Adipocyte (in vitro differentiated cells): Measurements from ENCODE around the gene ANKRD35.

ENCODE experiments used
- DNase-seq: peaks from one replicate; pipeline ENCODE4 v3.0.0-alpha.2; 2015; ENCODE audit warnings: low read depth
- H3K27me3 ChIP-seq: replicated peaks from 2 replicates; pipeline ENCODE4 v1.7.0; 2013; ENCODE audit warnings: mild to moderate bottlenecking, low read length, moderate library complexity; ENCODE audit not compliant: control insufficient read depth, insufficient read depth
- H3K36me3 ChIP-seq: 2 replicates; pipeline ENCODE4 v1.7.0; 2013; ENCODE audit warnings: low read length, mild to moderate bottlenecking, moderate library complexity; ENCODE audit not compliant: control insufficient read depth, insufficient read depth, severe bottlenecking
- H3K4me1 ChIP-seq: 2 replicates; pipeline ENCODE4 v1.7.0; 2013; ENCODE audit warnings: mild to moderate bottlenecking, low read length, moderate library complexity; ENCODE audit not compliant: control insufficient read depth, insufficient read depth
- H3K4me3 ChIP-seq: 2 replicates; pipeline ENCODE4 v1.7.0; 2013; ENCODE audit warnings: mild to moderate bottlenecking, low read length, moderate library complexity
- H3K9ac ChIP-seq: 2 replicates; pipeline ENCODE4 v1.7.0; 2013; ENCODE audit warnings: mild to moderate bottlenecking, low read length, moderate library complexity
- H3K9me3 ChIP-seq: 2 replicates; pipeline ENCODE4 v1.7.0; 2013; ENCODE audit warnings: mild to moderate bottlenecking, low read length, moderate library complexity; ENCODE audit not compliant: control insufficient read depth

The ANKRD35 gene

GRCh38 chr1:145871994-145872924, 13.4 kb downstream of the ANKRD35 start:
- Histone ChIP-seq H3K36me3 (peaks cover 6% of the 10 kb centered on the region), H3K4me1 (peaks cover 24% of the 10 kb centered on the region), H3K27me3 (no peaks in the 10 kb centered on the region), H3K4me3 (peak overlapping the region; percentile 83), H3K9me3 (no peaks in the 10 kb centered on the region), H3K9ac (peak overlapping the region; percentile 86)
- peak; percentile 39 for DNase-seq

- H3K4me1 ChIP-seq, result peaks cover 28% of the 10 kb centered on the region
- peaks cover 19% of the 10 kb centered on the region for H3K36me3 ChIP-seq
- H3K9ac ChIP-seq, result no peak overlapping the region
- no peak for DNase-seq
- H3K27me3 ChIP-seq, result no peaks in the 10 kb centered on the region
- H3K9me3 ChIP-seq, result no peaks in the 10 kb centered on the region
- H3K4me3 ChIP-seq, result no peak overlapping the region
These were observed 17.4 kb downstream of the ANKRD35 start for GRCh38 chr1:145868232-145868631.

- H3K9me3 ChIP-seq, result no peaks in the 10 kb centered on the region
- no peak overlapping the region for H3K9ac ChIP-seq
- peaks cover 19% of the 10 kb centered on the region for H3K36me3 ChIP-seq
- H3K4me3 ChIP-seq, result no peak overlapping the region
- no peak for DNase-seq
- H3K27me3 ChIP-seq, result no peaks in the 10 kb centered on the region
- peaks cover 15% of the 10 kb centered on the region for H3K4me1 ChIP-seq
These were observed 22.2 kb downstream of the ANKRD35 start for GRCh38 chr1:145863282-145864018.

GRCh38 chr1:145859491-145860023, 26.1 kb downstream of the ANKRD35 start:
- peak; percentile 96 for DNase-seq
- peaks cover 20% of the 10 kb centered on the region for H3K36me3 ChIP-seq
- peak overlapping the region; percentile 97 for H3K9ac ChIP-seq
- no peaks in the 10 kb centered on the region for H3K9me3 ChIP-seq
- H3K27me3 ChIP-seq, result no peaks in the 10 kb centered on the region
- peak overlapping the region; percentile 97 for H3K4me3 ChIP-seq
- peaks cover 26% of the 10 kb centered on the region for H3K4me1 ChIP-seq

- Histone ChIP-seq H3K27me3 (no peaks in the 10 kb centered on the region), H3K9ac (peak within 1 kb of the TSS; percentile 97), H3K36me3 (peaks cover 26% of the 10 kb centered on the region), H3K4me1 (peaks cover 26% of the 10 kb centered on the region), H3K4me3 (peak within 1 kb of the TSS; percentile 97), H3K9me3 (no peaks in the 10 kb centered on the region)
- peak; percentile 99 for DNase-seq
These were observed 26.7 kb downstream of the ANKRD35 start, which contains the start of gene PIAS3 for GRCh38 chr1:145858901-145859490. TSS of gene PIAS3 (minus strand) at chr1:145859081. CDS start at chr1:145858990, 91 bp downstream.

GRCh38 chr1:145858238-145858900, 27.3 kb downstream of the ANKRD35 start:
- Histone ChIP-seq H3K9ac (peak overlapping the region; percentile 97), H3K4me3 (peak overlapping the region; percentile 97), H3K27me3 (no peaks in the 10 kb centered on the region), H3K36me3 (peaks cover 32% of the 10 kb centered on the region), H3K4me1 (peaks cover 23% of the 10 kb centered on the region), H3K9me3 (no peaks in the 10 kb centered on the region)
- peak; percentile 62 for DNase-seq

- Histone ChIP-seq H3K27me3 (no peaks in the 10 kb centered on the region), H3K9me3 (no peaks in the 10 kb centered on the region), H3K9ac (peak overlapping the region; percentile 34), H3K36me3 (peaks cover 44% of the 10 kb centered on the region), H3K4me1 (peaks cover 19% of the 10 kb centered on the region), H3K4me3 (peak overlapping the region; percentile 97)
- DNase-seq, result no peak
These were observed 28.5 kb downstream of the ANKRD35 start for GRCh38 chr1:145857170-145857569.

- Histone ChIP-seq H3K36me3 (peaks cover 60% of the 10 kb centered on the region), H3K4me3 (no peak overlapping the region), H3K27me3 (no peaks in the 10 kb centered on the region), H3K9me3 (no peaks in the 10 kb centered on the region), H3K4me1 (peaks cover 19% of the 10 kb centered on the region), H3K9ac (no peak overlapping the region)
- DNase-seq, result no peak
These were observed 30.2 kb downstream of the ANKRD35 start for GRCh38 chr1:145855426-145855948.

- Histone ChIP-seq H3K9ac (peak overlapping the region; percentile 39), H3K4me1 (peaks cover 20% of the 10 kb centered on the region), H3K4me3 (no peak overlapping the region), H3K27me3 (no peaks in the 10 kb centered on the region), H3K9me3 (no peaks in the 10 kb centered on the region), H3K36me3 (peaks cover 69% of the 10 kb centered on the region)
- peak; percentile 75 for DNase-seq
These were observed 36.1 kb downstream of the ANKRD35 start for GRCh38 chr1:145849356-145850160.

- Histone ChIP-seq H3K27me3 (no peaks in the 10 kb centered on the region), H3K4me1 (peaks cover 20% of the 10 kb centered on the region), H3K4me3 (no peak overlapping the region), H3K9ac (no peak overlapping the region), H3K36me3 (peaks cover 60% of the 10 kb centered on the region), H3K9me3 (no peaks in the 10 kb centered on the region)
- no peak for DNase-seq
These were observed 37.8 kb downstream of the ANKRD35 start for GRCh38 chr1:145847827-145848226.
